SKM-1 treated with dmso at 0.1 percent for 144 hours (cell line): ENCODE data around the gene HNRNPLL.

Experiments
- DNase-seq: peaks from one replicate; lab custom pipeline; 2025; ENCODE audit not compliant: unreplicated experiment; lab: John Stamatoyannopoulos, UW

The HNRNPLL gene

DNA sequence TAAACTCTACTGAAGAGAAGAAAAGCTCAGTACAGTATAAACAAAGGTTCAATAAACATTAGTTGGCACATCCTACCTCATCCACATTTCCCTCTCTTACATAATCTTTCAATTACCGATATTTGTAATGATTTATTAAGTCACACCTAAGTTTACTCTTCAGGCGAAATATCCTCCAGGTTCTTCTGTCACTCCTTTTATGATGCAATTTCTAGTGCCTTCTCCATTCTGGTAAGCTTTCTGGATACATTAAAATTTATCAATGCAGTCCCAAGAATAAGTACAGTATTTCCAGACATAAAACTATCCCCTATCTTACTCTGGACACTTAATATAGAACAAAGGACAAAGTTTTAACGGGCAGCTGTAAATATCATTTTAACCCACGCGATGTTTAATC is 5.6 kb downstream of the HNRNPLL start:
- no peak for DNase-seq

GRCh38 chr2:38596229-38596628 is 6.5 kb downstream of the HNRNPLL start:
- no peak for DNase-seq

DNA sequence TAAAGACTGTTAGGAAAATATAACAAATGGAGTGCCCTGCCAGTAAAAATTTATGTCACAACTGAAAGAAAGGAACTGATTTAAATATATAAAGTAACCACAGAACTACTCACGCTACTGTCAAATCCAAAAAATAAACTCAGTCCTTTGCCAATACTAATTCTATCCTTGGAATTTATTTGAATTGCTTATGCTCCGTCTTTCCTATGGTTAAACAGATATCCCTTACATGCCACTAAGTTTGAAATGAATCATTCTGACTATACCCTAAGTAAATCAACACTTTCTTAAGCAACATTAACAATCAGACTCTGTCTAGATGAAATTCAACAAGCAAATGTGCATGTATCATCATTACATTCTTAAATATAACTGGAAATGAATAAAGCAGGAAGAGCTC is 9.8 kb downstream of the HNRNPLL start:
- DNase-seq = no peak

DNA sequence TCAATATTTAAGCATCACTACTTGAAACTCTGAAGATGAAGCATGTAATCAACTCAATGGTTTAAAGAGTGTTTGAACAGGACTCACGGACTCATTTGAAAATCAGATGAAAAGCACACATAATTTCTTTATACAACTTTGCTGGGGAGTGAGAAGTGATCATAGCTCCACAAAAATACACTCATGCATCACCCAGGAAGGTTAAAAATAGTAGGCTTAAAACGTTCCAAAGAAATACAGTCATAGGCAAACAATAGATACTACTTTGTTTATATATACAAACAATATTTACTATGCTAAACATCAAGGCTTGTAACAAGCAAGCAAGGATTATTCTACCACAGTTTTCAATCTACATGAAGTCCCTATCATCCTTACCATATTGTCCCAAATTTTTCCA is 11.6 kb downstream of the HNRNPLL start:
- no peak for DNase-seq

DNA sequence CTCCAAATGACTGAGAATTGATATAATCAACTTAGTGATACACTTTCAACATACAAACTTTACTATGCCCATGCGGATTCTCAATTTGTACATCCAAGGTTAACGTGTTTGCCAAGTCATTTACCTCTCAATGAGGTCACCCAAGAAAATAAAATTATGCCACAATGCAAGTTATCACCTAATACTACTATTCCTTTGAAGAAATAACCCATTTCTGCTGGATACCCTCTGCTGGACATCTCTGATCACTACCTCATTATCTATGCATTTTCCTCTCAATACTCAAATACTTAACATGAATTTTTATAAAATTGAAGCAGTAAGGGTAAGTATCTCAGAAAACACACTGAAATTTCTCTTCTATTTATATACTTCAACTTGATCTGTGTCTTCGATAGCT is 12.7 kb downstream of the HNRNPLL start:
- DNase-seq = no peak

DNA sequence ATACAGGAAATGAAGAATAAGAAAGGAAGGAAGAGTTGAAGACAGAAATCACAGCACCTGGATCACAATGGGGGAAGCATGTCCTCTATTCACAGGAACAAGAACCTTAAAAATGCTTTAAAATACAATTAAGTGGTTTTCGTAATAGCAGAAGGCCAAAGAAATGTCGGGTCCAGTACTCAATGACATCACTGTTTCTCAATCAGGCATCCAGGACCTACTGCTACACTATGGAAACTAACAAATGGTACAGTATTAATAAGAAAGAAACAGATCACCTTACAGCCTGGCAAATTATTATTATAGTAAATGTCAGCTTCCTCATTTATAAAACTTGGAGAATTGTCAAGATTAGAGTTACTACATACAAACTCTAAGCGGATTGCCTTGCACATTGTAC is 15.8 kb downstream of the HNRNPLL start:
- no peak for DNase-seq

DNA sequence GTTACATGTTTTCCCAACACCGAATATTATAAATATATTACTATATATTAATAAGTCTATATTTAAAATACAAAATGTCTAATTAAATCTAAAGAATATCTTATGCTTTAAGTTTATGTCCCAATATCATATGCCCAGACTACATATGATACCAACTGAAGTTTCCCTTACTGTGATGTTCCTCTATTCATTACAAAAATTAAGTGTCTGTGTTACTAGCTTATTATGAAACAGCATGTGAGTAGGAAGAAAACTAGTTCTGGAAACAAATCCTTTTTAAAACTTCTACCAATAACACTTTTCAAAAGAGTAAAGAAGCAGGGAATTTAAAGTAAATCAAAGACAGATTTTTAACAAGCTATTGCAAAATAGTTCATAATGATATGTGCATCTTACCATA is 17.8 kb downstream of the HNRNPLL start:
- DNase-seq = no peak

GRCh38 chr2:38583994-38584393 is 18.7 kb downstream of the HNRNPLL start:
- no peak for DNase-seq

DNA sequence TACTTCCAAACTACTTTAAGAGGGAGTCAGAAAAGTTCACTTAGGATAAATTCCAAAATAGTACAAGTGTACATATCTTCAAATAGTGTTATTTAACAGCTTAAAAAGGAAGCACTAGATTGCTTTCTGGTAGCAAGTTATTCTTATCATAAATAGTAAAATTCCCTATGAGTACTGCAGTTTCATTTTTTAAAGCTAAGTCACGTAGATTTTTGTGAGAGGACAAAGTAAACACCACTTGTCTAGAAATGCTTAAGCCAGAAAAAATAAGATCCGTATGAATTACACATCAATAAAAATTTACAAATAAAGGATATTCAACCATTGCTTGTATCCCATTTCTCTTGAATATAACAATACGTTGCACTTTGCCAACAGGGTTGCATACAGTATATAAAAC is 19.2 kb downstream of the HNRNPLL start:
- DNase-seq = no peak

DNA sequence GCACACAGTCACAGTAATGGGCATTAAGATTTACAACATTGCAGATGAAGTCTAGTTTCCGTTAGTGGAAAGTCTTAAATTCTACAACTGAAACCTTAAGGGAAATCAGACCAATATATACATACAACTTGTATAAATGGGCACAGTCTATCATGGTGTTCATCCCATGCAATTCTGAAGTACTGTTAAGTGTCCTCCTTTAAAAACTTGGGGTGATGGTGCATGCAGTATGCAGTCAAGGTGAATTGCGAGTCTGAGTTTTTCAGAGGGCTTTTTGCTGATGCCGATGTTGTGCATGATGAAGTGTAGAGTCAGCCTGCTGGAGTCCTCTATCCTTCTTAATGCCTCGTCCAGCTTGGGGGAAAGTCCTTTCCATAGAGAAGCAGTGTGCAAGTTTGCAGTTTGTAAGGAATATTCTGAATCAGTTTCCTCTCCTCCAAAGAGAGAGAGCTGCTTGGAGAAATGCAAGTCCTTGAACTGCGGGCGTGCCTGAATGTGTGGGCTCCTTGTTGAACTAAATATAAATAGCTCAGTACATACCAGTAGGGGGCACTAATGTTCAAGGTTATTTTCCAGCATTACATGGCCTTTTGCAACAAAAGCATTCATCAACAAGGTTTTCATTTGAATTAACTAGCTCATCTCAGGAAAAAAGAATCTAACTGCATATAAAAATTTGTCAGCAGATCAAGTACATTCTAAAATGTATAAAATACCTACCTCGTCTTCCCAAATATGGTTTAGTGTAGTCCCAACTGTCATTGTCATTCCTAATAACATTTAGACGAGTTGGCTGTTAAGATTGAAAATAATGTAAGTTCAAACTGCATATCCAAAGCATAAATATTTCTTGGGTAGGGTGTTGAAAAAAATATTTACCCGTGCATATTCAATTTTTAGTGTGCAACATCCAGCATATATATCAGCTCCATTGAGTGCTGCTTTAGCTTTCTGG is 21.3 kb downstream of the HNRNPLL start:
- peak; percentile 79 for DNase-seq

- DNase-seq = no peak
Measured at GRCh38 chr2:38580115-38580636, 22.6 kb downstream of the HNRNPLL start.

DNA sequence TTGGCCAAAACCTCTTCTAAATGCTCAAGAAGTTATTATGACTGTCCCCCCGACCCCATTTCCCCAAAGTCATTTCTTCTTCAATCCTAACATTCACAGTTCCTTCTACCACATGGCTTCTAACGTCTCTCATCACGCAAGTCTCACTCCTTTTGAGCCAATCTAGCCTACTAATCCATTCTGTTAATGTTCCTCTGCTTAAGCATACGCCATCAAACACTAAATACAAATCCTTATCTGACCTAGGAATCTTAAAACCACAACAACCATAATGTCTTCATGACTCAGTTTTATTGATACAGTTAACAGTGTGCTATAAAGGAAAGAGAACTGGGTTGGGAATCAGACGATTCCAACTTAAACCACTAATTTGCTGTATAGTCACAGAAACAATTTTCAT is 23.9 kb downstream of the HNRNPLL start:
- no peak for DNase-seq

DNA sequence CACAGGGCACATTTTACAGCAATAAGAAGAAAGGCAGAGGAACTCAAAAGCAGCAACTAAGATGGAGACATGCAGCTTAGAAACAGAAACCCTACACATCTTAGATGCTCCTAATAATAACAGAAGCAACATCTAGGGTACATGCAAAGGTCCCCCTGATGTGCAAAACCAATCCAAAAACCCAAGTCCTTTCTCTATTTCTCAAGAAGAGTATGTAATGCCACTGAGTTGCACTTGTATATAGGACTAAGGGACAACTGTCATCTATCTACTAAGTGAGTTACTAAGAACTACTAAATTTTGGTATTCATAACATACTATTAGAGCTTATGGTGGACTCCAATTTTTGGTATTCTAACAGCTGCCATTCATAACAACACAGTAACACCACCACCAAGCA is 28.4 kb downstream of the HNRNPLL start:
- DNase-seq = no peak

GRCh38 chr2:38572167-38572566 is 30.6 kb downstream of the HNRNPLL start:
- no peak for DNase-seq

GRCh38 chr2:38571193-38571592 is 31.5 kb downstream of the HNRNPLL start:
- DNase-seq = no peak

GRCh38 chr2:38568724-38569436 is 33.8 kb downstream of the HNRNPLL start:
- DNase-seq = no peak

GRCh38 chr2:38565333-38565732 is 37.4 kb downstream of the HNRNPLL start:
- no peak for DNase-seq

- DNase-seq = no peak
Measured at GRCh38 chr2:38561691-38562090, 41.0 kb downstream of the HNRNPLL start.

DNA sequence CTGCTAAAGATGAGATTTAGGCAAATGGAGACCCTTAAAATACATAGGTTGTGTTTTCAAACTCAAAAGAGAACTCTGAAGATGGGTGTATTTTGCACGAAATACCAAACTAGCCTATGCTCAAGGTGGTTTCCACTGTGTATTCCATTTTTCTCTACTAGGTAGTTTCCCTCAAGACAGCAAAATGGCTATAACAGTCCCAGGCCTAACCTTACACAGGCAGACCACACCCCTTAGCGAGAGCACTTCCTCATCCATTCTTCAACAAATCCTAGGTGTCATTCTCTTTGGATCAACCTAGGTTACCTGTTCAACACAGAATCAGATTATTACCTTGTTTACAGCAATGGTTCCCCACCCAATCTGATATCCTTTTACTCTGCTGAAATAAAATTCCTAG is 42.6 kb downstream of the HNRNPLL start:
- no peak for DNase-seq

DNA sequence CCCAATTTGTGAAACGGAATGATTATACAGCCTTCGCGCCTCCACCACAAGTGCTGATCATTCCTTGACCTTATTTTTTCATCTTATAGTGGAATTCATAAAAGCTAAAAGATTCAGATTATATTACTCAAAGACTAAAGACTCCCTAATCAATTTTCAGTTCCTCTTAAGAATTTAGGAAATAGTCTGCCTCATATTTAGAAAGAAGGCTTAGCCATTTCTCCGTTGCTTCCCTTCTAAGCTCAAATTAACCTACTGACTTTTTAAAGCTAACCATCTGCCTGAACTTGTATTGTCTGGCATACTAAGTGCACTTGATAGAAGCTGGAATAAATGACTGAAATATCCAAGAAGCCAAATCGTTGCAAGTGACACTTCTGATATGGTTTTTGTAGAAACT is 44.7 kb downstream of the HNRNPLL start:
- no peak for DNase-seq

GRCh38 chr2:38557217-38557616 is 45.5 kb downstream of the HNRNPLL start:
- DNase-seq = no peak
